Spleen (tissue), 11 donors: Measurements from ENCODE around the gene TSSK2. TPM values are rescaled to one million over a fixed set of nuclear protein-coding genes. Genes with fewer than 3 reads are reported as not detected.

ENCODE experiments used
- DNase-seq: peaks from one replicate; pipeline ENCODE4 v3.0.0-alpha.2; 2020
- H3K27ac ChIP-seq, 8 donors: fragments of 200-600 bp; sonication (generic) in 7 of 8; 1 replicate in 4 of 8; 2 replicates in 4 of 8; pipeline versions ENCODE4 v1.5.0 to v1.8.0; 2016 to 2021; ENCODE audit warnings: inconsistent platforms in 4 of 8, mild to moderate bottlenecking in 4 of 8, moderate library complexity in 1 of 8
- H3K27me3 ChIP-seq, 7 donors: fragments of 200-600 bp; sonication (generic) in 6 of 7; replicated peaks in 1 of 7; 1 replicate in 4 of 7; 2 replicates in 3 of 7; pipeline versions ENCODE4 v1.5.0 to v1.8.0; 2016 to 2021; ENCODE audit warnings: inconsistent platforms in 3 of 7, mild to moderate bottlenecking in 1 of 7
- H3K36me3 ChIP-seq, 6 donors: fragments of 200-600 bp; sonication (generic) in 5 of 6; 1 replicate in 4 of 6; 2 replicates in 2 of 6; pipeline versions ENCODE4 v1.5.0 to v1.8.0; 2016 to 2021; ENCODE audit warnings: inconsistent platforms in 2 of 6
- H3K4me1 ChIP-seq, 6 donors: fragments of 200-600 bp; sonication (generic) in 5 of 6; 1 replicate in 3 of 6; 2 replicates in 3 of 6; pipeline versions ENCODE4 v1.5.0 to v1.8.0; 2016 to 2021; ENCODE audit warnings: inconsistent platforms in 3 of 6
- H3K4me3 ChIP-seq, 8 donors: fragments of 200-600 bp; sonication (generic) in 7 of 8; 1 replicate in 4 of 8; 2 replicates in 4 of 8; pipeline versions ENCODE4 v1.5.0 to v1.8.0; 2016 to 2021; ENCODE audit warnings: inconsistent platforms in 4 of 8, mild to moderate bottlenecking in 4 of 8, moderate library complexity in 2 of 8
- H3K9me3 ChIP-seq, 8 donors: fragments of 200-600 bp; sonication (generic) in 7 of 8; 1 replicate in 4 of 8; 2 replicates in 4 of 8; pipeline versions ENCODE4 v1.5.0 to v1.8.0; 2016 to 2021; ENCODE audit warnings: inconsistent platforms in 4 of 8
- CTCF ChIP-seq, 11 experiments: fragments of 200-600 bp in 7 of 11; fragments of 450-650 bp in 4 of 11; sonication (generic) in 4 of 11; IDR thresholded peaks in 8 of 11; conservative IDR thresholded peaks in 3 of 11; 1 replicate in 7 of 11; 2 replicates in 4 of 11; pipeline versions ENCODE4 v1.4.0 to v1.8.0; 2016 to 2021; ENCODE audit warnings: antibody characterized with exemption in 11 of 11, inconsistent platforms in 4 of 11, mild to moderate bottlenecking in 1 of 11
- POLR2A ChIP-seq, 3 donors: fragments of 450-650 bp; IDR thresholded peaks; one replicate each; pipeline ENCODE4 v1.5.1; 2017; ENCODE audit warnings: antibody characterized with exemption in 3 of 3, mild to moderate bottlenecking in 1 of 3
- POLR2AphosphoS5 ChIP-seq, 3 donors: sonication (generic); formaldehyde crosslinking; IDR thresholded peaks; one replicate each; pipeline ENCODE4 v1.5.1; 2017; ENCODE audit warnings: antibody characterized with exemption in 3 of 3
- WGBS, 5 donors: extraction: QIAGEN DNeasy Blood & Tissue Kit in 3 of 5; methylation state at CpG; one replicate each; pipeline versions ENCODE4 v1.1.5 to v1.1.7; 2013 to 2018; 5-methylcytosine and 5-hydroxymethylcytosine counted together
- intact Hi-C: fragments of 100-400 bp; cut with DNase I; formaldehyde crosslinking; loops from one replicate; pipeline ENCODE4 v1.15.0; 2023; ENCODE audit warnings: low total_unique reads
- polyA plus RNA-seq, 3 donors: library from polyadenylated mRNA; stranded (reverse); fragments of 200-250 nt; gene quantifications; one replicate each; pipeline ENCODE4 v1.2.1, GENCODE V29; 2013
- total RNA-seq, 7 donors: library from RNA; depleted of rRNA in 3 of 7; stranded (reverse); fragments of >200 nt in 3 of 7; fragmentation: NEBNext Ultra II Directional in 4 of 7; extraction: Animal tissue kit (Norgen Biotek cat#: 25700) in 4 of 7; gene quantifications; one replicate each; pipeline versions ENCODE4 v1.1.0 to v1.2.1, GENCODE V29; 2016 to 2021
- donor health status: healthy with polysubstance abuse.
- donor health status: DM: no; HTN: no; CAD: no; lungs with moderate emphysema.
- donor health status: DM: no; HTN: no; CAD: no.
- donor health status: Bipolar disorder and iron deficiency.
- donor health status: healthy.
- donor health status: DM: no; HTN: no; CAD: no.
- donor health status: DM: yes; HTN: yes; CAD: no.

The TSSK2 gene
- total and polyA plus RNA-seq, 10 donors, result 0.03 to 0.06 TPM; not detected in 8

- intact Hi-C loops, result loop anchor here (10.0 kb wide), 1 partner anchor 65 kb away; no protein-coding TSS in a partner anchor
- Histone ChIP-seq H3K27me3 (peaks cover 0 to 61% (median 28%) of the 10 kb centered on the region in 7 donors), H3K27ac (no peak overlapping the region), H3K36me3 (no peaks in the 10 kb centered on the region), H3K4me3 (peak overlapping the region in 6 of 8 donors; percentile 11 to 94 (median 19)), H3K9me3 (peaks cover 0 to 3% (median 0%) of the 10 kb centered on the region in 8 donors), H3K4me1 (peaks cover 31 to 60% (median 56%) of the 10 kb centered on the region in 6 donors)
- WGBS, 5 donors, result 48 to 74% (median 58%) methylated on average over 3 to 7 of the region's 7 CpGs
- TF ChIP-seq CTCF (IDR thresholded peaks at IDR 0.05 in 8 of 11, conservative IDR thresholded peaks at IDR 0.05 in 3 of 11), result no peak
- TF ChIP-seq POLR2A (IDR thresholded peaks at IDR 0.05), result no peak
- TF ChIP-seq POLR2AphosphoS5 (IDR thresholded peaks at IDR 0.05), result no peak
- DNase-seq, result peak; percentile 75
Measured at GRCh38 chr22:19169947-19170318, 38.8 kb downstream of the TSSK2 start.

- 40 to 45% (median 41%) methylated on average over 10 to 13 of the region's 13 CpGs for WGBS, 5 donors
- peak overlapping the region in 7 of 8 donors; percentile 74 to 91 (median 87) for H3K27ac ChIP-seq
- intact Hi-C loops, result no loop called here
Measured at GRCh38 chr22:19172213-19173046, 41.3 kb downstream of the TSSK2 start.

GRCh38 chr22:19173047-19174035 is 42.2 kb downstream of the TSSK2 start:
- Histone ChIP-seq H3K36me3 (peaks cover 0 to 18% (median 0%) of the 10 kb centered on the region in 6 donors), H3K4me3 (peak overlapping the region in 3 of 8 donors; percentile 94 to 100 (median 95)), H3K27ac (peak overlapping the region in 6 of 8 donors; percentile 15 to 91 (median 61)), H3K4me1 (peaks cover 44 to 93% (median 79%) of the 10 kb centered on the region in 6 donors), H3K27me3 (peaks cover 0 to 27% (median 14%) of the 10 kb centered on the region in 7 donors), H3K9me3 (no peaks in the 10 kb centered on the region)
- DNase-seq, result peak; percentile 74
- WGBS, 5 donors, result 64 to 83% (median 80%) methylated on average over 16 to 19 of the region's 19 CpGs
- intact Hi-C loops, result no loop called here
- TF ChIP-seq POLR2AphosphoS5 (IDR thresholded peaks at IDR 0.05) (no peak), CTCF (IDR thresholded peaks at IDR 0.05 in 8 of 11, conservative IDR thresholded peaks at IDR 0.05 in 3 of 11) (no peak), POLR2A (IDR thresholded peaks at IDR 0.05) (no peak)

More at GRCh38 chr22:19172213-19173046, 41.3 kb downstream of the TSSK2 start:
- Histone ChIP-seq H3K27me3 (peaks cover 0 to 36% (median 22%) of the 10 kb centered on the region in 7 donors), H3K4me3 (peak overlapping the region; percentile 81 to 100 (median 93)), H3K4me1 (peaks cover 40 to 85% (median 74%) of the 10 kb centered on the region in 6 donors), H3K36me3 (peaks cover 0 to 18% (median 0%) of the 10 kb centered on the region in 6 donors), H3K9me3 (no peaks in the 10 kb centered on the region)
- no peak for TF ChIP-seq POLR2A (IDR thresholded peaks at IDR 0.05)
- TF ChIP-seq CTCF (IDR thresholded peaks at IDR 0.05 in 8 of 11, conservative IDR thresholded peaks at IDR 0.05 in 3 of 11), result no peak
- TF ChIP-seq POLR2AphosphoS5 (IDR thresholded peaks at IDR 0.05), result no peak
- no peak for DNase-seq
